ENCODE results near the gene BPIFA2. TPM values are rescaled to one million over a fixed set of nuclear protein-coding genes. Genes with fewer than 3 reads are reported as not detected.
"Not testable (repeated sequence)": the region's sequence is repeated elsewhere in the genome, so short reads cannot be mapped to it uniquely, and the experiment has no call there.

BPIFA2 gene
- polyA plus RNA-seq (2011; rRNA removed) (not detected in 2 replicates), polyA minus RNA-seq (2011; rRNA and poly(A)+ RNA removed) (not detected in 2 replicates)

DNA sequence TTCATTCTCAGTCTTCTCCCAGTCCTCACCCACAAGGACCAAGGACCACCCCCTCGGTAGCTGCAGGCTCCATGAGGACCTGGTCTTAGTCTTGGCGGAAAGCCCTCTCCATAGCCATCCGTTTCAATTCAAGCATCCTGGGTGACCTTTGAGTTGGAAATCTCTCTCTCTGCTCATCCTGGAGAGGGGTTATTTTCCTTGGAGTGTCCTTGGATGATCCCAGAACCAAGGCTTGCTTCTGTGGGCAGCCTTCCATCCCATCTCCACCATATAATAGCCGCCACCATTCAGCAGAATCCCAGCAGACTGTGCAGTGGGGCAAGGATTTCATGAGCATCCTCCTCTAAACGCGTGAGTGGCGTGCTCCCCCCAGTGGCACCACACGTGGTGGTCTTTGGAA, at the start of gene BPIFA2:
TSS of gene BPIFA2 (plus strand) at position 301 of the 400 bp plus-strand sequence. CDS start 987 bp downstream, outside the sequence.
- no peak for DNase-seq (ENCODE audit: low read depth)
- H3K36me3 ChIP-seq (ENCODE audit: control insufficient read depth, insufficient read depth, low read length) = no peaks in the 10 kb centered on the region
- no peaks in the 10 kb centered on the region for H3K27me3 ChIP-seq (ENCODE audit: control insufficient read depth, insufficient read depth, low read length)
- ChIA-PET POLR2A (no interaction called here), CTCF (no interaction called here)
- H3K4me3 ChIP-seq (ENCODE audit: low read depth, low read length) = no peak within 1 kb of the TSS
- TF ChIP-seq, protein P1, sequence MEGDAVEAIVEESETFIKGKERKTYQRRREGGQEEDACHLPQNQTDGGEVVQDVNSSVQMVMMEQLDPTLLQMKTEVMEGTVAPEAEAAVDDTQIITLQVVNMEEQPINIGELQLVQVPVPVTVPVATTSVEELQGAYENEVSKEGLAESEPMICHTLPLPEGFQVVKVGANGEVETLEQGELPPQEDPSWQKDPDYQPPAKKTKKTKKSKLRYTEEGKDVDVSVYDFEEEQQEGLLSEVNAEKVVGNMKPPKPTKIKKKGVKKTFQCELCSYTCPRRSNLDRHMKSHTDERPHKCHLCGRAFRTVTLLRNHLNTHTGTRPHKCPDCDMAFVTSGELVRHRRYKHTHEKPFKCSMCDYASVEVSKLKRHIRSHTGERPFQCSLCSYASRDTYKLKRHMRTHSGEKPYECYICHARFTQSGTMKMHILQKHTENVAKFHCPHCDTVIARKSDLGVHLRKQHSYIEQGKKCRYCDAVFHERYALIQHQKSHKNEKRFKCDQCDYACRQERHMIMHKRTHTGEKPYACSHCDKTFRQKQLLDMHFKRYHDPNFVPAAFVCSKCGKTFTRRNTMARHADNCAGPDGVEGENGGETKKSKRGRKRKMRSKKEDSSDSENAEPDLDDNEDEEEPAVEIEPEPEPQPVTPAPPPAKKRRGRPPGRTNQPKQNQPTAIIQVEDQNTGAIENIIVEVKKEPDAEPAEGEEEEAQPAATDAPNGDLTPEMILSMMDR (IDR thresholded peaks at IDR 0.05; ENCODE audit: insufficient read depth, low read depth, low read length) = no peak

- ChIA-PET POLR2A (no interaction called here), CTCF (no interaction called here)
- Histone ChIP-seq H3K36me3 (ENCODE audit: control insufficient read depth, insufficient read depth, low read length) (no peaks in the 10 kb centered on the region), H3K27me3 (ENCODE audit: control insufficient read depth, insufficient read depth, low read length) (no peaks in the 10 kb centered on the region), H3K4me3 (ENCODE audit: low read depth, low read length) (no peak overlapping the region)
- DNase-seq (ENCODE audit: low read depth) = no peak
- TF ChIP-seq, protein P1 (IDR thresholded peaks at IDR 0.05; ENCODE audit: insufficient read depth, low read depth, low read length) = no peak
Observed at GRCh38 chr20:33119725-33120720, 47.9 kb upstream of the BPIFA2 start.

- ChIA-PET CTCF (no interaction called here), POLR2A (no interaction called here)
- TF ChIP-seq, protein P1 (IDR thresholded peaks at IDR 0.05; ENCODE audit: insufficient read depth, low read depth, low read length) = no peak
- Histone ChIP-seq H3K27me3 (ENCODE audit: control insufficient read depth, insufficient read depth, low read length) (no peaks in the 10 kb centered on the region), H3K4me3 (ENCODE audit: low read depth, low read length) (no peak overlapping the region), H3K36me3 (ENCODE audit: control insufficient read depth, insufficient read depth, low read length) (no peaks in the 10 kb centered on the region)
- DNase-seq (ENCODE audit: low read depth) = no peak
Observed at GRCh38 chr20:33120934-33121333, 47.0 kb upstream of the BPIFA2 start.

DNA sequence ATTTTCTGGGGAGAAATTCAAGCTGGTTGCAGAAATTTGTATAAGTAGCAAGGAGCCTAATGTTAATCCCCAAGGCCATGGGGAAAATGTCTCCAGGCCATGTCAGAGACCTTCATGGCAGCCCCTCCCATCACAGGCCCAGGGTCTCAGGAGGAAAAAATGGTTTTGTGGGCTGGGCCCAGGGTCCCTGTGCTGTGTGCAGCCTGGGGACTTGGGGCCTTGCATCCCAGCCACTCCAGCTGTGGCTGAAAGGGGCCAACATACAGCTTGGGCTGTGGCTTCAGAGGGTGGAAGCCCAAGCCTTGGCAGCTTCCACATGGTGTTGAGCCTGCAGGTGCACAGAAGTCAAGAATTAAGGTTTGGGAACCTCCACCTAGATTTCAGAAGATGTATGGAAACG, 45.7 kb upstream of the BPIFA2 start:
- DNase-seq (ENCODE audit: low read depth); H3K4me3 ChIP-seq (ENCODE audit: low read depth, low read length); H3K36me3 ChIP-seq (ENCODE audit: control insufficient read depth, insufficient read depth, low read length); POLR2A ChIA-PET; H3K27me3 ChIP-seq (ENCODE audit: control insufficient read depth, insufficient read depth, low read length); CTCF ChIA-PET: not testable (repeated sequence)

GRCh38 chr20:33124261-33124660, 43.7 kb upstream of the BPIFA2 start:
- CTCF ChIA-PET = no interaction called here

More at GRCh38 chr20:33124261-33124660, 43.7 kb upstream of the BPIFA2 start:
- no peak overlapping the region for H3K4me3 ChIP-seq (ENCODE audit: low read depth, low read length)
- POLR2A ChIA-PET = no interaction called here
- TF ChIP-seq, protein P1 (IDR thresholded peaks at IDR 0.05; ENCODE audit: insufficient read depth, low read depth, low read length) = no peak
- no peak for DNase-seq (ENCODE audit: low read depth)
- H3K36me3 ChIP-seq (ENCODE audit: control insufficient read depth, insufficient read depth, low read length) = no peaks in the 10 kb centered on the region
- no peaks in the 10 kb centered on the region for H3K27me3 ChIP-seq (ENCODE audit: control insufficient read depth, insufficient read depth, low read length)

Measured in BJ (cell line).